ENCODE results near the gene NUDT4.

- TF ChIP-seq EZH2 (IDR thresholded peaks at IDR 0.05; ENCODE audit: low read length): no peak
- TF ChIP-seq CTCF (optimal IDR thresholded peaks at IDR 0.05 in 1 of 3, IDR thresholded peaks at IDR 0.05 in 1 of 3, conservative IDR thresholded peaks at IDR 0.05 in 1 of 3; ENCODE audit: extremely low read depth in 1 of 3, insufficient read depth in 2 of 3, low read length in 3 of 3): no peak
These were observed 51.7 kb downstream of the NUDT4 start for GRCh38 chr12:93429448-93429847.

Data from keratinocyte (primary cell).